Astrocyte of the spinal cord (primary cell): ENCODE measurements around the gene HDAC7.

ENCODE experiments used
- DNase-seq: peaks from one replicate; pipeline ENCODE4 v3.0.0; 2011; ENCODE audit warnings: low read depth, low spot score
- H3K4me3 ChIP-seq: 2 replicates; pipeline ENCODE4 v1.5.1; 2011; ENCODE audit warnings: low read depth, mild to moderate bottlenecking, low read length, moderate library complexity
- CTCF ChIP-seq: IDR thresholded peaks from 2 replicates; pipeline ENCODE4 v1.5.1; 2012; ENCODE audit warnings: low read depth, mild to moderate bottlenecking, low read length, inconsistent platforms
- in situ Hi-C: cut with HindIII; loops from 2 replicates; pipeline ENCODE4 v1.10.0; 2017; ENCODE audit warnings: low sequenced_read_pairs

Gene HDAC7

DNA sequence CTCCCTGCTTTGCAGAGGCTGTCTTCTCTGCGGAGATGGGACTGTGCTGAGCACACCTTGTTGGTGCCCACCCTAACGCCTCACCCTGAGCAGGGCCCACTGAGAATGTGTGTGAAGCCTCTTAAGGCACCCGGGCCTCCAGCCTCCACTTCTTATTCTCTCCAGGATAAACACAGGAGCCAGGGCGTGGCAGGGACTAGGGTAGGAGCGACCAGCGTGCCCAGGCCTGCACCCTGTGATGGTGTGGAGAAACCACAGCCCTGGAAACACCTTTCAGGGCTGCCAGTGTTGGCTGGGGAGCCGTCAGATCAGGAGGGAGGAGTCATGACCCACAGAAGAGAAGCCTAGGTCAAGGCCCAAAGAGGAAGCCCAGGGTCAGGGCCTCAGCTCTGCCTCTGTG is 43.8 kb upstream of the HDAC7 start:
- no peak for TF ChIP-seq CTCF
- DNase-seq = no peak
- in situ Hi-C loops = no loop called here
- H3K4me3 ChIP-seq = no peak overlapping the region

- in situ Hi-C loops = no loop called here
- no peak for DNase-seq
- H3K4me3 ChIP-seq = no peak overlapping the region
- no peak for TF ChIP-seq CTCF
Measured at GRCh38 chr12:47862881-47863280, 43.2 kb upstream of the HDAC7 start.

- no peak overlapping the region for H3K4me3 ChIP-seq
- in situ Hi-C loops = no loop called here
- no peak for TF ChIP-seq CTCF
- DNase-seq = no peak
Measured at GRCh38 chr12:47862167-47862750, 42.6 kb upstream of the HDAC7 start.

- no peak overlapping the region for H3K4me3 ChIP-seq
- no peak for TF ChIP-seq CTCF
- no peak for DNase-seq
- in situ Hi-C loops = no loop called here
Measured at GRCh38 chr12:47860873-47861272, 41.2 kb upstream of the HDAC7 start.

DNA sequence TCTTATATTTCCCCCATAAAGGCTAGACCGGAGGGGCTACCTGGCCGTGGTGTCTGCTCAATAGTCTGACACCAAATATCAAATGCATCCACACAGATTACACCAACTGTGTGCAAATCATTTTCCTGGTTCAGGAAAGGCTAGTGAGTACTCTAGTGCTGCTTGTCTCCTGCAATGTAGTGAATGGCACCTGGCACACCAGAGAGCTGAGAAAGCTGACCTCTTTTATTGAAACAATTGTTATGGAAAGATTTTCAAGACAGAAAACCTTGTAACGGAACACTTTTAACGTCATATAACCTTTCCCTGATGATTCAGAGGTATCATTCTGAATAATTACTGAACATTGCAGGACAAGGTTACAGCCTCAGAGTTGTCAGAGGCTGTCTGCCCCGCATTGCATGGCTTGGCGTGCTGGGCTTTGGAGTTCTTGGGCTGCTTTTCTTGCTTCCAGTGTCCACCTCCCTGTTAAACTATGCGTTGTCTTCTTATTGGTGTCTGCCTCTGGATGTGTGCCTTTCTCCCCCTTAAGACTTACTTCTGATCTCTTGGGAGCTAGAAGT is 40.7 kb upstream of the HDAC7 start:
- H3K4me3 ChIP-seq = no peak overlapping the region
- in situ Hi-C loops = no loop called here
- no peak for DNase-seq
- no peak for TF ChIP-seq CTCF

GRCh38 chr12:47858511-47859266 is 39.0 kb upstream of the HDAC7 start:
- in situ Hi-C loops = no loop called here
- TF ChIP-seq CTCF = no peak
- no peak overlapping the region for H3K4me3 ChIP-seq
- DNase-seq = no peak
